K562 (cell line): ENCODE data around the gene TECPR2. TPM values are rescaled to one million over a fixed set of nuclear protein-coding genes. Genes with fewer than 3 reads are reported as not detected.
A peak's percentile ranks its signal among the peaks of the same experiment; 100 is the strongest.

ENCODE experiments used
- ATAC-seq: fragments of 200-7000 bp; cut with Tn5 transposase; 3 replicates; pipeline ENCODE4 v1.9.1; 2020; ENCODE audit warnings: moderate library complexity
- Bru-seq: library from RNA; stranded (reverse); fragments of 400-500 nt; gene quantifications from one replicate; lab custom pipeline; 2021; lab: Mats Ljungman, UMichigan
- BruChase-seq, 2 experiments: library from RNA; stranded (reverse); fragments of 400-500 nt; gene quantifications; one replicate each; lab custom pipeline; 2021; lab: Mats Ljungman, UMichigan
- BruUV-seq: library from RNA; stranded (reverse); fragments of 400-500 nt; replicated peaks from 2 replicates; lab custom pipeline; 2021; lab: Mats Ljungman, UMichigan
- CTCF ChIA-PET: fragments of 300-600 bp; formaldehyde crosslinking; extraction: SDS; loops from one replicate; lab custom pipeline; 2021; ENCODE audit warnings: low intra/inter-chr PET ratio; lab: Yijun Ruan, JAX
- POLR2A ChIA-PET: fragments of 300-600, 350-650 bp; sonication (Branson Sonifier 250); formaldehyde crosslinking; extraction: SDS; loops from one replicate; lab custom pipeline; 2021; ENCODE audit warnings: antibody characterized with exemption, inconsistent platforms; lab: Yijun Ruan, JAX
- DNase-seq, 4 experiments: peaks; one replicate each; pipeline versions ENCODE4 v3.0.0 to v3.0.0-alpha.2; 2011 to 2018; ENCODE audit warnings: low spot score in 3 of 4, mixed read lengths in 3 of 4; ENCODE audit errors: extremely low read depth in 1 of 4
- FAIRE-seq: peaks from 2 replicates; lab custom pipeline; 2011; peaks lifted over from hg19 to GRCh38; lab: Jason Lieb, UNC
- H2AFZ ChIP-seq: 2 replicates; pipeline ENCODE4 v1.6.0; 2011; ENCODE audit warnings: low read depth, low read length, control low read depth, inconsistent platforms
- H3K27ac ChIP-seq: fragments of 200-600 bp; 3 replicates; pipeline ENCODE4 v1.8.0; 2011; ENCODE audit warnings: low read depth, mild to moderate bottlenecking, control low read depth, inconsistent platforms, low read length, moderate library complexity, mixed read lengths; ENCODE audit errors: extremely low read depth
- H3K27me3 ChIP-seq, 2 experiments: fragments of 300-600 bp in 1 of 2; 2 replicates in 1 of 2; 3 replicates in 1 of 2; pipeline versions ENCODE4 v1.6.0 to v1.8.0; 2011; ENCODE audit warnings: inconsistent platforms in 2 of 2, low read length in 2 of 2, mild to moderate bottlenecking in 1 of 2, mixed read lengths in 1 of 2, moderate library complexity in 1 of 2; ENCODE audit not compliant: control insufficient read depth in 2 of 2, insufficient read depth in 2 of 2
- H3K36me3 ChIP-seq: fragments of 300-600 bp; 3 replicates; pipeline ENCODE4 v1.8.0; 2011; ENCODE audit warnings: mild to moderate bottlenecking, low read length, inconsistent platforms; ENCODE audit not compliant: control insufficient read depth, insufficient read depth
- H3K4me1 ChIP-seq, 2 experiments: fragments of 200-600 bp in 1 of 2; replicated peaks in 1 of 2; 2 replicates in 1 of 2; 3 replicates in 1 of 2; pipeline versions ENCODE4 v1.5.1 to v1.8.0; 2011; ENCODE audit warnings: inconsistent platforms in 2 of 2, low read length in 2 of 2, mild to moderate bottlenecking in 1 of 2, mixed read lengths in 1 of 2, moderate library complexity in 1 of 2; ENCODE audit not compliant: control insufficient read depth in 2 of 2, insufficient read depth in 2 of 2
- H3K4me2 ChIP-seq: 2 replicates; pipeline ENCODE4 v1.6.1; 2011; ENCODE audit warnings: low read length, control low read depth, inconsistent platforms, mixed read lengths; ENCODE audit not compliant: insufficient read depth
- H3K4me3 ChIP-seq: fragments of 200-600 bp; sonication (generic), shearing (Covaris generic); 2 replicates; pipeline ENCODE4 v1.5.1; 2016; ENCODE audit warnings: control low read depth, inconsistent platforms
- H3K79me2 ChIP-seq: fragments of 200-600 bp; 3 replicates; pipeline ENCODE4 v1.8.0; 2011; ENCODE audit warnings: low read length, inconsistent platforms; ENCODE audit not compliant: control insufficient read depth, insufficient read depth
- H3K9ac ChIP-seq, 2 experiments: 2 replicates each; pipeline versions ENCODE4 v1.6.0 to v1.6.1; 2011; ENCODE audit warnings: low read depth in 2 of 2, low read length in 2 of 2, control low read depth in 1 of 2, inconsistent platforms in 1 of 2, mild to moderate bottlenecking in 1 of 2, mixed read lengths in 1 of 2; ENCODE audit not compliant: insufficient read depth in 1 of 2
- H3K9me1 ChIP-seq: one replicate; pipeline ENCODE4 v1.6.0; 2011; ENCODE audit warnings: inconsistent platforms, mild to moderate bottlenecking, low read length, moderate library complexity; ENCODE audit not compliant: control insufficient read depth, insufficient read depth
- H3K9me3 ChIP-seq: replicated peaks from 2 replicates; pipeline ENCODE4 v1.5.1; 2011; ENCODE audit warnings: low read depth, low read length, inconsistent platforms; ENCODE audit not compliant: control insufficient read depth, insufficient read depth
- H4K20me1 ChIP-seq: replicated peaks from 2 replicates; pipeline ENCODE4 v1.6.1; 2011; ENCODE audit warnings: low read length, inconsistent platforms, mixed read lengths; ENCODE audit not compliant: control insufficient read depth, insufficient read depth
- ELF4 ChIP-seq: fragments of 450-650 bp; formaldehyde crosslinking; IDR thresholded peaks from 2 replicates; pipeline ENCODE4 v1.4.0; 2022; ENCODE audit warnings: missing genetic modification characterization
- JUND ChIP-seq, 2 experiments: IDR thresholded peaks; 2 replicates in 1 of 2; 3 replicates in 1 of 2; pipeline ENCODE4 v1.6.1; 2011; ENCODE audit warnings: borderline replicate concordance in 2 of 2, low read depth in 2 of 2, low read length in 2 of 2, improper control_type of control experiment in 1 of 2, missing biosample characterization in 1 of 2, missing genetic modification characterization in 1 of 2, missing genetic modification reagents in 1 of 2
- KLF6 ChIP-seq: fragments of 250-450 bp; sonication (Bioruptor Pico); IDR thresholded peaks from 2 replicates; pipeline ENCODE4 v1.4.0; 2020; ENCODE audit warnings: mild to moderate bottlenecking, moderate library complexity, borderline replicate concordance
- NR1H2 ChIP-seq: sonication (generic); formaldehyde crosslinking; IDR thresholded peaks from 2 replicates; pipeline ENCODE4 v1.4.0; 2020; ENCODE audit warnings: mild to moderate bottlenecking, missing genetic modification reagents
- TAL1 ChIP-seq: fragments of 450-650 bp; IDR thresholded peaks from 2 replicates; pipeline ENCODE4 v1.6.1; 2016; ENCODE audit warnings: mild to moderate bottlenecking
- WGBS: fragments of 100-300 bp; shearing (Covaris generic); methylation state at CpG from one replicate; pipeline ENCODE4 v1.1.6; 2016; ENCODE audit warnings: low coverage, mixed read lengths; ENCODE audit not compliant: insufficient coverage; ENCODE audit errors: missing lambda C conversion rate; 5-methylcytosine and 5-hydroxymethylcytosine counted together
- in situ Hi-C: fragments of 300-500 bp; cut with MboI; formaldehyde crosslinking; loops from 4 replicates; pipeline ENCODE4 v1.15.0; 2018; ENCODE audit warnings: inconsistent platforms, mixed read lengths
- intact Hi-C: fragments of 100-400 bp; cut with micrococcal nuclease; formaldehyde crosslinking; loops from 2 replicates; pipeline ENCODE4 v1.14.2; 2022
- long read RNA-seq, 3 experiments: library from polyadenylated mRNA in 2 of 3; library from RNA in 1 of 3; unstranded in 2 of 3; stranded (forward) in 1 of 3; transcript quantifications; one replicate each; pipeline ENCODE4 v2.0.0, GENCODE V29; 2019 to 2022
- polyA minus RNA-seq, 3 experiments: library from RNA; depleted of rRNA, polyadenylated mRNA; stranded (reverse); fragments of >200 nt; gene quantifications; 2 replicates each; pipeline ENCODE4 v1.2.3, GENCODE V29; 2011
- polyA plus RNA-seq, 8 experiments: library from polyadenylated mRNA; depleted of rRNA in 4 of 8; stranded (reverse) in 5 of 8; unstranded in 3 of 8; fragments of >200 nt; fragmentation: Nextera tagmentation in 2 of 8; fragmentation: Illumina TruSeq in 1 of 8; extraction: Ambion mirVana in 2 of 8; extraction: Trizol in 1 of 8; gene quantifications; 2 replicates each; pipeline versions ENCODE4 v1.2.1 to v1.2.3, GENCODE V29; 2011 to 2014; ENCODE audit warnings: inconsistent platforms in 1 of 8, missing spikeins in 1 of 8
- total RNA-seq, 7 experiments: library from RNA; depleted of rRNA in 6 of 7; stranded (reverse); fragments of >200 nt in 6 of 7; fragmentation: Illumina TruSeq in 2 of 7; extraction: Trizol in 2 of 7; gene quantifications; 2 replicates each; pipeline versions ENCODE4 v1.2.1 to v1.2.3, GENCODE V29; 2011 to 2021; ENCODE audit warnings: low replicate concordance in 1 of 7
- TF ChIP-seq, protein P1 (sequence below): fragments of 150-350 bp; conservative IDR thresholded peaks from 2 replicates; pipeline ENCODE4 v1.6.1; 2014; ENCODE audit warnings: low read length

Gene TECPR2, protein sequence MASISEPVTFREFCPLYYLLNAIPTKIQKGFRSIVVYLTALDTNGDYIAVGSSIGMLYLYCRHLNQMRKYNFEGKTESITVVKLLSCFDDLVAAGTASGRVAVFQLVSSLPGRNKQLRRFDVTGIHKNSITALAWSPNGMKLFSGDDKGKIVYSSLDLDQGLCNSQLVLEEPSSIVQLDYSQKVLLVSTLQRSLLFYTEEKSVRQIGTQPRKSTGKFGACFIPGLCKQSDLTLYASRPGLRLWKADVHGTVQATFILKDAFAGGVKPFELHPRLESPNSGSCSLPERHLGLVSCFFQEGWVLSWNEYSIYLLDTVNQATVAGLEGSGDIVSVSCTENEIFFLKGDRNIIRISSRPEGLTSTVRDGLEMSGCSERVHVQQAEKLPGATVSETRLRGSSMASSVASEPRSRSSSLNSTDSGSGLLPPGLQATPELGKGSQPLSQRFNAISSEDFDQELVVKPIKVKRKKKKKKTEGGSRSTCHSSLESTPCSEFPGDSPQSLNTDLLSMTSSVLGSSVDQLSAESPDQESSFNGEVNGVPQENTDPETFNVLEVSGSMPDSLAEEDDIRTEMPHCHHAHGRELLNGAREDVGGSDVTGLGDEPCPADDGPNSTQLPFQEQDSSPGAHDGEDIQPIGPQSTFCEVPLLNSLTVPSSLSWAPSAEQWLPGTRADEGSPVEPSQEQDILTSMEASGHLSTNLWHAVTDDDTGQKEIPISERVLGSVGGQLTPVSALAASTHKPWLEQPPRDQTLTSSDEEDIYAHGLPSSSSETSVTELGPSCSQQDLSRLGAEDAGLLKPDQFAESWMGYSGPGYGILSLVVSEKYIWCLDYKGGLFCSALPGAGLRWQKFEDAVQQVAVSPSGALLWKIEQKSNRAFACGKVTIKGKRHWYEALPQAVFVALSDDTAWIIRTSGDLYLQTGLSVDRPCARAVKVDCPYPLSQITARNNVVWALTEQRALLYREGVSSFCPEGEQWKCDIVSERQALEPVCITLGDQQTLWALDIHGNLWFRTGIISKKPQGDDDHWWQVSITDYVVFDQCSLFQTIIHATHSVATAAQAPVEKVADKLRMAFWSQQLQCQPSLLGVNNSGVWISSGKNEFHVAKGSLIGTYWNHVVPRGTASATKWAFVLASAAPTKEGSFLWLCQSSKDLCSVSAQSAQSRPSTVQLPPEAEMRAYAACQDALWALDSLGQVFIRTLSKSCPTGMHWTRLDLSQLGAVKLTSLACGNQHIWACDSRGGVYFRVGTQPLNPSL (N-terminal part only)
- total RNA-seq (2011; cell fraction: chromatin; rRNA removed; ENCODE audit: low replicate concordance): 6.6 and 6.9 TPM in 2 replicates
- 3.2 and 5.3 TPM in 2 replicates for total RNA-seq (2011; cell fraction: nucleolus; rRNA removed)
- total RNA-seq (2011; cell fraction: nucleoplasm; rRNA removed): 1.8 and 3.7 TPM in 2 replicates
- 0.54 and 1.8 TPM in 2 replicates for total RNA-seq (2014; rRNA removed)
- 1.0 and 1.1 TPM in 2 replicates for total RNA-seq (2014; rRNA removed; fragmentation: Illumina TruSeq; extraction: Trizol)
- total RNA-seq (2015; rRNA removed; fragmentation: Illumina TruSeq; extraction: Trizol): 0.83 and 1.2 TPM in 2 replicates
- total RNA-seq (2021): 1.7 and 3.0 TPM in 2 replicates
- polyA plus RNA-seq (2011; rRNA removed): 1.0 and 1.4 TPM in 2 replicates
- 0.65 and 1.3 TPM in 2 replicates for polyA plus RNA-seq (2011; cell fraction: cytosol; rRNA removed)
- polyA plus RNA-seq (2011; cell fraction: nucleus; rRNA removed): 1.8 and 2.9 TPM in 2 replicates
- 1.2 and 1.9 TPM in 2 replicates for polyA plus RNA-seq (2012)
- 0.65 and 0.96 TPM in 2 replicates for polyA plus RNA-seq (2014; fragmentation: Illumina TruSeq; extraction: Trizol)
- polyA plus RNA-seq (2014; fragmentation: Nextera tagmentation; extraction: Ambion mirVana): under 1 TPM; 0.04 to 0.13 TPM
- polyA plus RNA-seq (2014; rRNA removed): 0.62 and 1.1 TPM in 2 replicates
- polyA minus RNA-seq (2011; rRNA and poly(A)+ RNA removed): 1.9 and 2.3 TPM in 2 replicates
- 0.82 and 2.5 TPM in 2 replicates for polyA minus RNA-seq (2011; cell fraction: cytosol; rRNA and poly(A)+ RNA removed)
- polyA minus RNA-seq (2011; cell fraction: nucleus; rRNA and poly(A)+ RNA removed): 2.0 and 3.1 TPM in 2 replicates
- percentile 38 among the genes with signal in this experiment for Bru-seq, nascent RNA
- BruChase-seq, experiment 1, labeled RNA remaining after a 2-hour chase: percentile 38 among the genes with signal in this experiment
- percentile 35 among the genes with signal in this experiment for BruChase-seq, experiment 2, labeled RNA remaining after a 6-hour chase
- long read RNA-seq, experiment 1, partial matches to known transcripts: 1 of 4 reads
- long read RNA-seq, experiment 1, other reads (novel, unspliced or antisense): 3 of 4 reads
- long read RNA-seq, experiment 2, partial matches to known transcripts: 0 of 1 reads
- long read RNA-seq, experiment 2, other reads (novel, unspliced or antisense): 1 of 1 reads
- long read RNA-seq, experiment 3: 0 reads

DNA sequence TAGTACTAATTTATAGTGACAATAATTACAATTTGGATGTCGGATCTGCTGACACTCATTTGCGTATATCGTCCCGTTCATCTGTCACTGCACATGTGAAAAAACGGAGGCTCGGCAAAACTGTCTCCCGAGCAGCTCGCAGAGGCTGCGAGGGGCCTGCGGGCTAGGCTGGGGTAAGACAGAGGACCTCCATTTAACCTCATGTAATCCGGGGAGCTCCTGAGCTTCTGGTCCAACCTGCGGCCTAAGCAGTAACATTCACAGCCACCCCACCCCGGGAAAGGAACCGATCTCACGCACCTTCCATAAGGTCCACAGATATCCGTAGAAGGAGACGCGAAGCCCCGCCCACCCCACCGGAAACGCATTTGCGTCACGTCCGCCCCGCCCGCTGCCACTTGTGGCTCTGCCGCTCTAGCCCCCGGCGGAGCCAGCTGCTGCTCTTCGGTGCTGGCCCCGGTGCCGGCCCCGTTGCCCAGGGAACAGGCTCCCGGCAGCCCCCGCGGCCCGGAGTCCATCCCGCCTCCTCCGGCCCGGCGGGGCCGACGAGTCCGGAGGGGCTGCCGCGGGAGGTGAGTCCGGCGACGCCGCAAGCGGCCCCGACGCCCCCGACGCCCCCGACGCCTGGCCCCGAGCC is at the start of gene TECPR2, which contains the start of gene CINP:
Gene TECPR2 (plus strand): TSS at position 397 of the 637 bp plus-strand sequence. CDS start 13,781 bp downstream, outside the sequence.
Gene CINP (minus strand): TSS at position 346 of the 637 bp plus-strand sequence. CDS start 39 bp downstream, at position 307.
- 0% methylated on average over 18 of the region's 58 CpGs for WGBS
- Histone ChIP-seq H3K27ac (peak within 1 kb of the TSS; percentile 69), H3K27me3 (no peaks in the 10 kb centered on the region), H3K4me2 (peak within 1 kb of the TSS; percentile 92), H3K4me3 (peak within 1 kb of the TSS; percentile 66), H3K4me1 (peaks cover 8 to 14% of the 10 kb centered on the region in 2 experiments), H3K36me3 (peaks cover 18% of the 10 kb centered on the region), H3K9ac (peak within 1 kb of the TSS; percentile 77 to 91), H3K9me3 (no peaks in the 10 kb centered on the region), H2AFZ (peak within 1 kb of the TSS; percentile 90), H3K9me1 (no peaks in the 10 kb centered on the region), H3K79me2 (peaks cover 20% of the 10 kb centered on the region), H4K20me1 (no peaks in the 10 kb centered on the region)
- in situ Hi-C loops: no loop called here
- POLR2A ChIA-PET: interaction anchor here (0.7 to 2.3 kb wide), 4 partner anchors 13 to 138 kb away, joined by 3 to 9 read pairs (median 3); no protein-coding TSS in a partner anchor
- DNase-seq: peak; percentile 90 to 94 (median 92)
- CTCF ChIA-PET: no interaction called here
- peak; percentile 99 for ATAC-seq
- peak; percentile 76 for FAIRE-seq
- intact Hi-C loops: no loop called here
- BruUV-seq: no TSS peak
- TF ChIP-seq KLF6 (CRISPR knock-in tag) (no peak), JUND (IDR thresholded peaks at IDR 0.05; ENCODE audit: borderline replicate concordance, low read depth, low read length) (peak; percentile 31; the same call in 1 of the 2 replicates), JUND (tag; IDR thresholded peaks at IDR 0.05; ENCODE audit: borderline replicate concordance, low read depth, low read length) (no peak), NR1H2 (CRISPR knock-in tag) (no peak), ELF4 (CRISPR knock-in tag) (no peak), TAL1 (no peak)
- TF ChIP-seq, protein P1, sequence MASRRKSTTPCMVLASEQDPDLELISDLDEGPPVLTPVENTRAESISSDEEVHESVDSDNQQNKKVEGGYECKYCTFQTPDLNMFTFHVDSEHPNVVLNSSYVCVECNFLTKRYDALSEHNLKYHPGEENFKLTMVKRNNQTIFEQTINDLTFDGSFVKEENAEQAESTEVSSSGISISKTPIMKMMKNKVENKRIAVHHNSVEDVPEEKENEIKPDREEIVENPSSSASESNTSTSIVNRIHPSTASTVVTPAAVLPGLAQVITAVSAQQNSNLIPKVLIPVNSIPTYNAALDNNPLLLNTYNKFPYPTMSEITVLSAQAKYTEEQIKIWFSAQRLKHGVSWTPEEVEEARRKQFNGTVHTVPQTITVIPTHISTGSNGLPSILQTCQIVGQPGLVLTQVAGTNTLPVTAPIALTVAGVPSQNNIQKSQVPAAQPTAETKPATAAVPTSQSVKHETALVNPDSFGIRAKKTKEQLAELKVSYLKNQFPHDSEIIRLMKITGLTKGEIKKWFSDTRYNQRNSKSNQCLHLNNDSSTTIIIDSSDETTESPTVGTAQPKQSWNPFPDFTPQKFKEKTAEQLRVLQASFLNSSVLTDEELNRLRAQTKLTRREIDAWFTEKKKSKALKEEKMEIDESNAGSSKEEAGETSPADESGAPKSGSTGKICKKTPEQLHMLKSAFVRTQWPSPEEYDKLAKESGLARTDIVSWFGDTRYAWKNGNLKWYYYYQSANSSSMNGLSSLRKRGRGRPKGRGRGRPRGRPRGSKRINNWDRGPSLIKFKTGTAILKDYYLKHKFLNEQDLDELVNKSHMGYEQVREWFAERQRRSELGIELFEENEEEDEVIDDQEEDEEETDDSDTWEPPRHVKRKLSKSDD: no peak
